Thyroid gland (tissue), 4 donors: ENCODE measurements around the gene CD99L2.

ENCODE experiments used
- CTCF ChIP-seq, 6 experiments: fragments of 200-600 bp in 3 of 6; fragments of 450-650 bp in 3 of 6; sonication (generic) in 3 of 6; IDR thresholded peaks; one replicate each; pipeline ENCODE4 v1.5.1; 2016 to 2019; ENCODE audit warnings: antibody characterized with exemption in 6 of 6, mild to moderate bottlenecking in 2 of 6, inconsistent platforms in 1 of 6, moderate library complexity in 1 of 6
- POLR2A ChIP-seq, 2 donors: fragments of 450-650 bp; IDR thresholded peaks; one replicate each; pipeline ENCODE4 v1.6.1; 2017; ENCODE audit warnings: antibody characterized with exemption in 2 of 2, mild to moderate bottlenecking in 2 of 2, moderate library complexity in 1 of 2

DNA sequence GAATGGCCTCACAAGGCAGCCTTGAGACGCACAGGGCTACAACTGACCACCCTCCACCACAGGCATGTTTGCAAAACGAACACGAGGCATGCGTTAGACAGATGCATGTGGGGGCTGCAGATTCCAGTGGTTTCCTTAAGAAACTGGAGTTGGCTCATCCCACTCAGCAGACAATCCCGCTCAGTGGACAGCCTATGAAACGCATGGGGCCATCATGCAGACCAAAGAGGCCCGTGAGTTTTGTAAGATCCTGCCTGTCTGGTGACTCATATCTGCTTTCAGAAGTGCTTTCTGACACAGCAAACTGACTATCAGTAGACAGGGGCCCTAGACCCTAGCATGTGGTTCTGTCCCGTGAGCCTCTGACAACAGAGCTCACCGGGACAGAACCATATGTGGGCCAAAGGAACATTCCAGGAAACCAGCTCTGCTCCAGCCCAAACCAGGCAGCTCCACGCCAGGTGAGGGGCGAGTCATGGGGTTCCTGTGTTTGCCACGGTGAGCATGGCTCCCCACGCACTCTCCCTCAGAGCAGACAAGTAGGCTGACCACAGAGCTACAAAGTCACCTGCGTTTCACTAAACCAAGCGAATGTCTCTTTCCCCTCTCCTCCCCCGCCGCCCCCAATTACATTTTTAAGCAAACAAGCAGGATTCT, 130.9 kb downstream of the CD99L2 start:
- TF ChIP-seq CTCF (IDR thresholded peaks at IDR 0.05) (no peak), POLR2A (IDR thresholded peaks at IDR 0.05) (no peak)
